CD4-positive, alpha-beta T cell (primary cell): Measurements from ENCODE around the gene RIOK3. TPM values are rescaled to one million over a fixed set of nuclear protein-coding genes. Genes with fewer than 3 reads are reported as not detected.

ENCODE experiments used
- ATAC-seq: fragments of 200-7000 bp; cut with Tn5 transposase; one replicate; pipeline ENCODE4 v1.10.0; 2022; ENCODE audit warnings: mild to moderate bottlenecking; ENCODE audit not compliant: poor library complexity
- CTCF ChIA-PET: fragments of 350-600 bp; sonication (Branson Sonifier 250); formaldehyde crosslinking; loops from one replicate; lab custom pipeline; 2021; ENCODE audit warnings: antibody characterized with exemption, inconsistent platforms; lab: Charles Lee
- POLR2A ChIA-PET: fragments of 350-600 bp; sonication (Branson Sonifier 250); formaldehyde crosslinking; loops from one replicate; lab custom pipeline; 2021; ENCODE audit warnings: antibody characterized with exemption, inconsistent platforms; lab: Charles Lee
- DNase-seq, 14 experiments: peaks; one replicate each; pipeline ENCODE4 v3.0.0-alpha.2; 2013 to 2020; ENCODE audit warnings: mixed read lengths in 2 of 14
- H3K27ac ChIP-seq, 2 donors: one replicate each; pipeline versions ENCODE4 v1.5.1 to v1.7.0; 2013; ENCODE audit warnings: low read length in 2 of 2, low read depth in 1 of 2, mild to moderate bottlenecking in 1 of 2
- H3K27me3 ChIP-seq, 2 experiments: 1 replicate in 1 of 2; 2 replicates in 1 of 2; pipeline versions ENCODE4 v1.6.1 to v1.7.0; 2013; ENCODE audit warnings: low read length in 2 of 2, control low read depth in 1 of 2, mild to moderate bottlenecking in 1 of 2, moderate library complexity in 1 of 2; ENCODE audit not compliant: insufficient read depth in 2 of 2, control insufficient read depth in 1 of 2
- H3K36me3 ChIP-seq: one replicate; pipeline ENCODE4 v1.6.1; 2013; ENCODE audit warnings: low read length, control low read depth; ENCODE audit not compliant: insufficient read depth
- H3K4me1 ChIP-seq: one replicate; pipeline ENCODE4 v1.6.1; 2013; ENCODE audit warnings: low read length, control low read depth; ENCODE audit not compliant: insufficient read depth
- H3K4me3 ChIP-seq: one replicate; pipeline ENCODE4 v1.5.1; 2013; ENCODE audit warnings: mild to moderate bottlenecking, low read length, moderate library complexity
- H3K9me3 ChIP-seq, 2 experiments: 1 replicate in 1 of 2; 2 replicates in 1 of 2; pipeline versions ENCODE4 v1.6.1 to v1.7.0; 2013; ENCODE audit warnings: low read length in 2 of 2, mild to moderate bottlenecking in 2 of 2, control low read depth in 1 of 2, moderate library complexity in 1 of 2; ENCODE audit not compliant: control insufficient read depth in 1 of 2, insufficient read depth in 1 of 2
- H3K27ac Mint-ChIP-seq: one replicate; pipeline ENCODE4 v1.8.0; 2020; ENCODE audit warnings: mixed read lengths
- H3K27me3 Mint-ChIP-seq: one replicate; pipeline ENCODE4 v1.8.0; 2021; ENCODE audit warnings: mixed read lengths
- H3K36me3 Mint-ChIP-seq: one replicate; pipeline ENCODE4 v1.8.0; 2021; ENCODE audit warnings: low read depth, mixed read lengths
- H3K4me1 Mint-ChIP-seq: one replicate; pipeline ENCODE4 v1.8.0; 2021; ENCODE audit warnings: low read depth, mixed read lengths
- H3K4me3 Mint-ChIP-seq: one replicate; pipeline ENCODE4 v1.8.0; 2020; ENCODE audit warnings: mild to moderate bottlenecking, mixed read lengths
- H3K9me3 Mint-ChIP-seq: one replicate; pipeline ENCODE4 v1.8.0; 2020; ENCODE audit warnings: mixed read lengths
- intact Hi-C, 2 experiments: fragments of 100-400 bp; cut with DNase I in 1 of 2; cut with micrococcal nuclease in 1 of 2; formaldehyde crosslinking; loops; one replicate each; pipeline versions ENCODE4 v1.15.1 to v1.9.0; 2023 to 2025; cut with DNase I, micrococcal nuclease
- total RNA-seq, 174 experiments: library from RNA in 2 of 174; stranded (reverse) in 2 of 174; gene quantifications; one replicate each; pipeline ENCODE4 v1.2.3 and lab custom pipeline; 2021 to 2026
- TF ChIP-seq, protein P1 (sequence below): fragments of 200-600 bp; IDR thresholded peaks from one replicate; pipeline ENCODE4 v1.8.0; 2022; ENCODE audit warnings: antibody characterized with exemption, mild to moderate bottlenecking

The RIOK3 gene
- total RNA-seq, 2 experiments from 2014 or later, result 151 to 153 TPM

DNA sequence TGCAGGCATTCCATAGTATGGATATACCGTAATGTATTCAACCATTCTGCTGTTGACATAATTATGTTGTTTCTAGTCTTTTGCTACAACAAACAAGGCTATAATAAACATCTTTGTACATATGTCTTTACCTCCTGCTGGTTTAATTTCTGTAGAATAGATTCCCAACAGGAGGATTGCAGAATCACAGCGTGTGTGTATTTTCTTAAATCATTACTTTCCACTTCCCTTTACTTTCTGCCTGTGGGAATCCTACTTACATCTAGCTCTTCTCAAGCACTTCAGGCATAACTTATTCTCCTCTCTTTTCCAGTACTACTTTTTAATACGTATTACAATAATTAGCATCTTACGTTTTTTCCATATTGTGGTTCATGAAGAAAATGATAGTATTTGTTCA is 13.0 kb upstream of the RIOK3 start:
- POLR2A ChIA-PET, result no interaction called here
- H3K27ac ChIP-seq, result no peak overlapping the region
- H3K9me3 Mint-ChIP-seq, result no peaks in the 10 kb centered on the region
- intact Hi-C loops, result no loop called here
- CTCF ChIA-PET, result interaction anchor here (1.2 to 1.7 kb wide), 2 partner anchors 8 to 28 kb away, joined by 3 to 5 read pairs; no protein-coding TSS in a partner anchor
- TF ChIP-seq, protein P1, sequence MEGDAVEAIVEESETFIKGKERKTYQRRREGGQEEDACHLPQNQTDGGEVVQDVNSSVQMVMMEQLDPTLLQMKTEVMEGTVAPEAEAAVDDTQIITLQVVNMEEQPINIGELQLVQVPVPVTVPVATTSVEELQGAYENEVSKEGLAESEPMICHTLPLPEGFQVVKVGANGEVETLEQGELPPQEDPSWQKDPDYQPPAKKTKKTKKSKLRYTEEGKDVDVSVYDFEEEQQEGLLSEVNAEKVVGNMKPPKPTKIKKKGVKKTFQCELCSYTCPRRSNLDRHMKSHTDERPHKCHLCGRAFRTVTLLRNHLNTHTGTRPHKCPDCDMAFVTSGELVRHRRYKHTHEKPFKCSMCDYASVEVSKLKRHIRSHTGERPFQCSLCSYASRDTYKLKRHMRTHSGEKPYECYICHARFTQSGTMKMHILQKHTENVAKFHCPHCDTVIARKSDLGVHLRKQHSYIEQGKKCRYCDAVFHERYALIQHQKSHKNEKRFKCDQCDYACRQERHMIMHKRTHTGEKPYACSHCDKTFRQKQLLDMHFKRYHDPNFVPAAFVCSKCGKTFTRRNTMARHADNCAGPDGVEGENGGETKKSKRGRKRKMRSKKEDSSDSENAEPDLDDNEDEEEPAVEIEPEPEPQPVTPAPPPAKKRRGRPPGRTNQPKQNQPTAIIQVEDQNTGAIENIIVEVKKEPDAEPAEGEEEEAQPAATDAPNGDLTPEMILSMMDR, result no peak
- H3K4me3 Mint-ChIP-seq, result peak overlapping the region; percentile 69
- H3K4me3 ChIP-seq, result no peak overlapping the region
- ATAC-seq (no peak), DNase-seq (no peak)
- no peaks in the 10 kb centered on the region for H3K36me3 Mint-ChIP-seq
- H3K4me1 ChIP-seq, result peaks cover 17% of the 10 kb centered on the region
- no peaks in the 10 kb centered on the region for H3K27me3 Mint-ChIP-seq
- H3K36me3 ChIP-seq, result no peaks in the 10 kb centered on the region
- H3K4me1 Mint-ChIP-seq, result peaks cover 14% of the 10 kb centered on the region
- no peaks in the 10 kb centered on the region for H3K27me3 ChIP-seq
- H3K9me3 ChIP-seq, result no peaks in the 10 kb centered on the region
- H3K27ac Mint-ChIP-seq, result no peak overlapping the region

DNA sequence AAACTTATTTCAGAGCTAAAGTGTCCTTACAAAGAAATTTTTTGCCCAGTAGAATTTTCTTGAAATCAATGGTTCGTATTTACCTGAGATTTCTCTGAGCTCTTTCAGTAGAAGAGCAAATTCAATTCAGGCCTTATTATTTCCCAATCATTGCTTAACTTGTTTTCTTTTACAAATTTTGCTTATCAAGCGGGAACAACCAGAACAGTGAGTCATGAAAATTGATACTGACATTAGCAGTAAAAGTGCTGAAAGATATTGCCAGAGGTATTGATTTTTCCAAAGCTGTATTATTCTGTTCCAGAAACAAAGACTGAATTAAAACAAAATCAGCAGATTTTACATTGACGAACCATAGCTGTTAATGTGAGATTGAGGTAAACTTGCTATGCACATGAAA is 10.1 kb upstream of the RIOK3 start:
- no peaks in the 10 kb centered on the region for H3K9me3 ChIP-seq
- intact Hi-C loops, result no loop called here
- no peak overlapping the region for H3K27ac Mint-ChIP-seq
- no peaks in the 10 kb centered on the region for H3K9me3 Mint-ChIP-seq
- peaks cover 7% of the 10 kb centered on the region for H3K4me1 ChIP-seq
- ATAC-seq (no peak), DNase-seq (no peak)
- no peaks in the 10 kb centered on the region for H3K36me3 ChIP-seq
- H3K27ac ChIP-seq, result no peak overlapping the region
- TF ChIP-seq, protein P1, result no peak
- no peaks in the 10 kb centered on the region for H3K27me3 Mint-ChIP-seq
- ChIA-PET CTCF (no interaction called here), POLR2A (interaction anchor here (2.5 kb wide), 1 partner anchor 10 kb away, joined by 12 read pairs; the partner anchor contains the start of gene RIOK3)
- H3K4me1 Mint-ChIP-seq, result peaks cover 4% of the 10 kb centered on the region
- no peaks in the 10 kb centered on the region for H3K27me3 ChIP-seq
- no peak overlapping the region for H3K4me3 Mint-ChIP-seq
- H3K4me3 ChIP-seq, result no peak overlapping the region
- H3K36me3 Mint-ChIP-seq, result no peaks in the 10 kb centered on the region

DNA sequence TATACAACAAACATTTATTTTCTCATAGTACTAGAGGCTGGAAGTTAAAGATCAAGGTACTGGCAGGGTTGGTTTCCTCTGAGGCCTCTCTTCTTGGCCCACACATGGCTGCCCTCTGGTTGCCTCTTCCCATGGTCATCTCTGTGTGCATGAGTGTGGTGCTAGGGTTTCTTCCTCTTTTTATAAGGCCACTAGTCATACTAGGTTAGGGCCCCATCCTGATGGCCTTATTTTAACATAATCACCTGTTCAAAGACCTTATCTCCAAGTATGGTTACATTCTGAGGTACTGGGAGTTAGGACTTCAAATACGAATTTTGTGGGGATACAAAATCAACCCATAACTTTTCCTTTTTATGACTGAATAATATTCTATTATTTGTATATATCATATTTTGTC is 4.8 kb upstream of the RIOK3 start:
- Histone ChIP-seq H3K36me3 (no peaks in the 10 kb centered on the region), H3K9me3 (no peaks in the 10 kb centered on the region), H3K4me3 (no peak overlapping the region), H3K27ac (no peak overlapping the region), H3K4me1 (no peaks in the 10 kb centered on the region), H3K27me3 (no peaks in the 10 kb centered on the region)
- Mint-ChIP-seq H3K27me3 (no peaks in the 10 kb centered on the region), H3K36me3 (peaks cover 9% of the 10 kb centered on the region), H3K27ac (no peak overlapping the region), H3K4me1 (peaks cover 15% of the 10 kb centered on the region), H3K4me3 (no peak overlapping the region), H3K9me3 (no peaks in the 10 kb centered on the region)
- ChIA-PET CTCF (no interaction called here), POLR2A (interaction anchor here (0.7 kb wide), 1 partner anchor 46 kb away, joined by 3 read pairs; no protein-coding TSS in a partner anchor)
- TF ChIP-seq, protein P1, result no peak
- ATAC-seq, result no peak
- no peak for DNase-seq
- intact Hi-C loops, result no loop called here
